GM18520 (cell line): ENCODE results near the gene UBL7.
"Not testable (repeated sequence)": the region's sequence is repeated elsewhere in the genome, so short reads cannot be mapped to it uniquely, and the experiment has no call there.

ENCODE experiments used
- ATAC-seq: cut with Tn5 transposase; IDR thresholded peaks from one replicate; pipeline ENCODE4 v1.9.1; 2021; ENCODE audit not compliant: unreplicated experiment

UBL7 gene

GRCh38 chr15:74460871-74461846, at the start of gene UBL7:
Gene UBL7, minus strand, starts transcription at chr15:74461160. Its CDS starts 2,293 bp downstream, at chr15:74458867.
- ATAC-seq: peak; percentile 62

GRCh38 chr15:74506515-74506840, 45.5 kb upstream of the UBL7 start:
- ATAC-seq: no peak

GRCh38 chr15:74505837-74506514, 45.0 kb upstream of the UBL7 start:
- ATAC-seq: no peak

- ATAC-seq: no peak
Observed at GRCh38 chr15:74504836-74505235, 43.9 kb upstream of the UBL7 start.

GRCh38 chr15:74504418-74504817, 43.5 kb upstream of the UBL7 start:
- ATAC-seq: no peak

GRCh38 chr15:74502301-74502700, 41.3 kb upstream of the UBL7 start:
- no peak for ATAC-seq

- ATAC-seq: no peak
Observed at GRCh38 chr15:74500401-74500800, 39.4 kb upstream of the UBL7 start.

GRCh38 chr15:74499366-74499765, 38.4 kb upstream of the UBL7 start:
- no peak for ATAC-seq

GRCh38 chr15:74497584-74497983, 36.6 kb upstream of the UBL7 start:
- ATAC-seq: no peak

GRCh38 chr15:74496648-74497047, 35.7 kb upstream of the UBL7 start:
- no peak for ATAC-seq

GRCh38 chr15:74490339-74490689, 29.4 kb upstream of the UBL7 start:
- ATAC-seq: no peak

- ATAC-seq: no peak
Observed at GRCh38 chr15:74489518-74490338, 28.8 kb upstream of the UBL7 start.

- ATAC-seq: no peak
Observed at GRCh38 chr15:74488776-74489175, 27.8 kb upstream of the UBL7 start.

- ATAC-seq: no peak
Observed at GRCh38 chr15:74482661-74483060, 21.7 kb upstream of the UBL7 start.

- ATAC-seq: not testable (repeated sequence)
Observed at GRCh38 chr15:74480364-74480763, 19.4 kb upstream of the UBL7 start.

- not testable (repeated sequence) for ATAC-seq
Observed at GRCh38 chr15:74471621-74472020, 10.7 kb upstream of the UBL7 start.

- no peak for ATAC-seq
Observed at GRCh38 chr15:74470631-74471395, 9.9 kb upstream of the UBL7 start.

GRCh38 chr15:74468341-74469032, 7.5 kb upstream of the UBL7 start:
- no peak for ATAC-seq

- no peak for ATAC-seq
Observed at GRCh38 chr15:74466570-74466969, 5.6 kb upstream of the UBL7 start.

GRCh38 chr15:74464897-74465296, 3.9 kb upstream of the UBL7 start:
- ATAC-seq: no peak
